ENCODE measurements around the gene UBE2G1.

UBE2G1 gene

DNA sequence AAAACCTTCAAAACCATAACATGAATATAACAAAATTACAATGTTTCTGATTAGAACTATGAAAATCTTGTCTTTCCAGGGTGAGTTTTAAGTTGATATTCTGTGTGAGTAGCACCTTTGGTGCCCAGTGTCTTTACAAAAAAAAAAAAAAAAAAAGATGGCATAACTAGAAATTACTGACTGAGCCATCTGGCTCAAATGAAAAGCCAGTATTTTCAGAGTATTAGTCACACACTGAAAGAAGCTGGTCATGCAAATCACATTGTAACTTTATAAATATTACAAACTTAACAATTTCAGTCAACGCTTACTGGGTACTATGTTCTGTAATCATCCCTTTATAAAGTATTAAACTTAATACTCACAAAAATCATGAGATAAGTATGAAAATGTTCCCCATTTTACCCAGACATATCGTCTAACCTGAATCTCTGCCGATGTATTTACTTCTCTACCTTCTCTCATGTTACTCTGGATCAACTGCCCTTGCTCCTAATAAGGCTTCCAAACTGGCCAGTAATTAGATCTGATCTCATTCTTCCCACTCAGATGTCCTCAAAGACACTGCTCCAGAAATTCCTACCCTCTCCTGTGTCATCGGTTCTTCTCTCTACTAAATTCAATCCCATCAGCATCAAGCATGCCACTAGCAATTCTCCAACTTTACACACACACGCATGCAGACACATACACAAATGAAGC lies 25.4 kb downstream of the UBE2G1 start:
- Histone ChIP-seq H3K36me3 (ENCODE audit: control insufficient read depth in 5 of 5, insufficient read depth in 5 of 5, low read length in 5 of 5) (no peaks in the 10 kb centered on the region), H3K9me3 (ENCODE audit: control insufficient read depth in 5 of 5, low read length in 5 of 5) (no peaks in the 10 kb centered on the region), H3K4me3 (ENCODE audit: low read depth in 1 of 5, low read length in 5 of 5) (no peak overlapping the region), H3K27ac (ENCODE audit: low read depth, low read length) (no peak overlapping the region), H3K4me1 (ENCODE audit: control insufficient read depth in 5 of 5, insufficient read depth in 5 of 5, low read length in 5 of 5) (peaks cover 3 to 23% (median 15%) of the 10 kb centered on the region in 5 donors), H3K9ac (ENCODE audit: low read length in 5 of 5) (no peak overlapping the region), H3K27me3 (ENCODE audit: control insufficient read depth in 5 of 5, insufficient read depth in 4 of 5, low read length in 5 of 5) (no peaks in the 10 kb centered on the region)

DNA sequence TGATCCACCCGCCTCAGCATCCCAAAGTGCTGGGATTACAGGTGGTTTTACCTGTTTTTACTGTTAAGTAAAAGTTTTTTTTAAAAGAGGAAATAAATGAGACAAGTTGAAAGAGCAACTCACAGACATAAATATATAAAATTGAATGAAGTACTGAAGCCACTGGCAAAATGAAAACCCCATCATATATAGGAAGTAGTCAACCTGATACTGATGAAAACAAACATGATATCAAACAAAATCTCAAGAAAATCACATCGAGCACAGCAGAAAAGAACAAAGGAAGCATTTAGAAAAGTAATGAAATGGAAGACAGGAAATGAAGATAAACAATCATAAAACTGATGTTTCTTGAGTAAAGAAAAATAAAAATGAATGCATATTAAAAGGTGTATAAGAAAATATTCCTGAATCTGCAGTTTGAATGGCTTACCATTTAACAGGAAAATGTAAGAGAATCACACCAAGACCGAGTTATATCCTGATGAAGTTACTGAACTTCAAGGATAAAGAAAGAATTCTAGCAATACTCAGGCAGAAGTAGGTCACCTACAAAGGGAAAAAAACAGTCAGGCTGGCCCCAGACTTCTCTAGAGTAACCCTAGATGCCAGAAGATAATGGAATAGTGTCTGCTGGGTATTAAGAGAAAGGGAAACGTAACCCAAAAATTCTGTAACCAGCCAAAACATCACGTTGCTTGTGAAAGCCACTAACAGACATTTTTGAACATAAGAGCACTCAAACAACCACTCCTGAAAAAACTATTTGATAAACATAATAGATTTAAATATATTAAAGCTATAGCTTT lies 31.5 kb downstream of the UBE2G1 start:
- no peaks in the 10 kb centered on the region for H3K9me3 ChIP-seq (ENCODE audit: control insufficient read depth in 5 of 5, low read length in 5 of 5)
- H3K36me3 ChIP-seq (ENCODE audit: control insufficient read depth in 5 of 5, insufficient read depth in 5 of 5, low read length in 5 of 5): no peaks in the 10 kb centered on the region
- no peak overlapping the region for H3K4me3 ChIP-seq (ENCODE audit: low read depth in 1 of 5, low read length in 5 of 5)
- peaks cover 0 to 12% (median 3%) of the 10 kb centered on the region in 5 donors for H3K4me1 ChIP-seq (ENCODE audit: control insufficient read depth in 5 of 5, insufficient read depth in 5 of 5, low read length in 5 of 5)
- H3K9ac ChIP-seq (ENCODE audit: low read length in 5 of 5): no peak overlapping the region
- no peak overlapping the region for H3K27ac ChIP-seq (ENCODE audit: low read depth, low read length)
- no peaks in the 10 kb centered on the region for H3K27me3 ChIP-seq (ENCODE audit: control insufficient read depth in 5 of 5, insufficient read depth in 4 of 5, low read length in 5 of 5)

DNA sequence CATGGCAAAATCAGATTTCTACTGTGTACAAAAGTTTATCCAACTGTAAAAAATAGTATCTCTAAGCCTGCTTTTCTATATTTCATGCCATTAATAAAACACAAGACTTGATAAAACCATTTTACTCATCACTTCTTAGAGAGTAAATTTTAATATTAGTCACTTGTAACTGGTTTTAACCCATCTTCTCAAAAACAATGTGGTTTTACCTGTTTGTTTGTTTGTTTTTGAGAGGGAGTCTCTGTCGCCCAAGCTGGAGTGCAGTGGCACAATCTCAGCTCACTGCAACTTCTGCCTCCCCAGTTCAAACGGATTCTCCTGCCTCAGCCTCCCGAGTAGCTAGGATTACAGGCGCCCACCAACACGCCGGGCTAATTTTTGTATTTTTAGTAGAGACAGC lies 32.1 kb downstream of the UBE2G1 start:
- Histone ChIP-seq H3K4me1 (ENCODE audit: control insufficient read depth in 5 of 5, insufficient read depth in 5 of 5, low read length in 5 of 5) (peaks cover 0 to 12% (median 3%) of the 10 kb centered on the region in 5 donors), H3K9ac (ENCODE audit: low read length in 5 of 5) (no peak overlapping the region), H3K27ac (ENCODE audit: low read depth, low read length) (no peak overlapping the region), H3K27me3 (ENCODE audit: control insufficient read depth in 5 of 5, insufficient read depth in 4 of 5, low read length in 5 of 5) (no peaks in the 10 kb centered on the region), H3K4me3 (ENCODE audit: low read depth in 1 of 5, low read length in 5 of 5) (no peak overlapping the region), H3K36me3 (ENCODE audit: control insufficient read depth in 5 of 5, insufficient read depth in 5 of 5, low read length in 5 of 5) (no peaks in the 10 kb centered on the region), H3K9me3 (ENCODE audit: control insufficient read depth in 5 of 5, low read length in 5 of 5) (no peaks in the 10 kb centered on the region)

GRCh38 chr17:4333041-4333440 lies 33.4 kb downstream of the UBE2G1 start:
- H3K36me3 ChIP-seq (ENCODE audit: control insufficient read depth in 5 of 5, insufficient read depth in 5 of 5, low read length in 5 of 5): no peaks in the 10 kb centered on the region
- no peaks in the 10 kb centered on the region for H3K27me3 ChIP-seq (ENCODE audit: control insufficient read depth in 5 of 5, insufficient read depth in 4 of 5, low read length in 5 of 5)
- no peak overlapping the region for H3K27ac ChIP-seq (ENCODE audit: low read depth, low read length)
- H3K9me3 ChIP-seq (ENCODE audit: control insufficient read depth in 5 of 5, low read length in 5 of 5): no peaks in the 10 kb centered on the region
- H3K4me3 ChIP-seq (ENCODE audit: low read depth in 1 of 5, low read length in 5 of 5): no peak overlapping the region
- H3K9ac ChIP-seq (ENCODE audit: low read length in 5 of 5): no peak overlapping the region
- H3K4me1 ChIP-seq (ENCODE audit: control insufficient read depth in 5 of 5, insufficient read depth in 5 of 5, low read length in 5 of 5): peaks cover 0 to 12% (median 3%) of the 10 kb centered on the region in 5 donors

DNA sequence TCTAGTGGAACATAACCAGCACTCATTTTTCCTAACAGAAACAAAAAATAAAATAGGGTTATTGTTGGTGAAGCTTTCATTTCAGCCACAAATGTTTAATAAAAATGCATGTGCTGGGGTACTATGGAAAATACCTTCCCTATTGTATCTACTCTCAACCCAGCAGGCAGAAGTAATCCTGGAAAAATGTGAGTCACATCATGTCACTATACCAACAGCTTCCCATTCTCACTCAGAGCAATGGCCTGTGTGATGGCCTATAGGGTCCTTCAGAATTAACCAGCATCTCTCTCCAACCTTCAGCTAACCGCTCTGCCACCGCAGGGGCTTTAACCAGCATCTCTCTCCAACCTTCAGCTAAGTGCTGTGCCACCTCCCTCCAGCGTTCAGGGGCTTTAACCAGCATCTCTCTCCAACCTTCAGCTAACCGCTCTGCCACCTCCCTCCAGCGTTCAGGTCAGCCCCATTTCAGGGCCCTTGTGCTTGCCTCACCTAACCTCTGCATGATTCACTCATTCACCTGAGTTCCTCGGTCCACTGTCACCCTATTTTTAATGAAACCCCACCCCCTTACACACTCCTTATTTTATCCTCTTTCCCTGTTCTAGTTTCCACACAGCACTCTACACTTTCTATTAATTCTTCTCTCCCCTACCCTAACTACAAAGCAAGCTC lies 34.0 kb downstream of the UBE2G1 start:
- peaks cover 0 to 12% (median 4%) of the 10 kb centered on the region in 5 donors for H3K4me1 ChIP-seq (ENCODE audit: control insufficient read depth in 5 of 5, insufficient read depth in 5 of 5, low read length in 5 of 5)

GRCh38 chr17:4331614-4332013 lies 34.9 kb downstream of the UBE2G1 start:
- no peak overlapping the region for H3K9ac ChIP-seq (ENCODE audit: low read length in 5 of 5)
- H3K27ac ChIP-seq (ENCODE audit: low read depth, low read length): no peak overlapping the region
- H3K4me3 ChIP-seq (ENCODE audit: low read depth in 1 of 5, low read length in 5 of 5): no peak overlapping the region
- H3K27me3 ChIP-seq (ENCODE audit: control insufficient read depth in 5 of 5, insufficient read depth in 4 of 5, low read length in 5 of 5): no peaks in the 10 kb centered on the region
- H3K9me3 ChIP-seq (ENCODE audit: control insufficient read depth in 5 of 5, low read length in 5 of 5): no peaks in the 10 kb centered on the region
- no peaks in the 10 kb centered on the region for H3K36me3 ChIP-seq (ENCODE audit: control insufficient read depth in 5 of 5, insufficient read depth in 5 of 5, low read length in 5 of 5)
- H3K4me1 ChIP-seq (ENCODE audit: control insufficient read depth in 5 of 5, insufficient read depth in 5 of 5, low read length in 5 of 5): peaks cover 0 to 12% (median 4%) of the 10 kb centered on the region in 5 donors

More for the DNA sequence above, 34.0 kb downstream of the UBE2G1 start:
- H3K4me3 ChIP-seq (ENCODE audit: low read depth in 1 of 5, low read length in 5 of 5): no peak overlapping the region
- H3K27ac ChIP-seq (ENCODE audit: low read depth, low read length): no peak overlapping the region
- H3K9ac ChIP-seq (ENCODE audit: low read length in 5 of 5): no peak overlapping the region
- no peaks in the 10 kb centered on the region for H3K27me3 ChIP-seq (ENCODE audit: control insufficient read depth in 5 of 5, insufficient read depth in 4 of 5, low read length in 5 of 5)
- H3K9me3 ChIP-seq (ENCODE audit: control insufficient read depth in 5 of 5, low read length in 5 of 5): no peaks in the 10 kb centered on the region
- H3K36me3 ChIP-seq (ENCODE audit: control insufficient read depth in 5 of 5, insufficient read depth in 5 of 5, low read length in 5 of 5): no peaks in the 10 kb centered on the region

- Histone ChIP-seq H3K36me3 (ENCODE audit: control insufficient read depth in 5 of 5, insufficient read depth in 5 of 5, low read length in 5 of 5) (no peaks in the 10 kb centered on the region), H3K27ac (ENCODE audit: low read depth, low read length) (no peak overlapping the region), H3K9me3 (ENCODE audit: control insufficient read depth in 5 of 5, low read length in 5 of 5) (peaks cover 0 to 4% (median 0%) of the 10 kb centered on the region in 5 donors), H3K27me3 (ENCODE audit: control insufficient read depth in 5 of 5, insufficient read depth in 4 of 5, low read length in 5 of 5) (no peaks in the 10 kb centered on the region), H3K4me1 (ENCODE audit: control insufficient read depth in 5 of 5, insufficient read depth in 5 of 5, low read length in 5 of 5) (peaks cover 0 to 5% (median 4%) of the 10 kb centered on the region in 5 donors), H3K9ac (ENCODE audit: low read length in 5 of 5) (no peak overlapping the region), H3K4me3 (ENCODE audit: low read depth in 1 of 5, low read length in 5 of 5) (no peak overlapping the region)
Observed at GRCh38 chr17:4329838-4330237, 36.6 kb downstream of the UBE2G1 start.

DNA sequence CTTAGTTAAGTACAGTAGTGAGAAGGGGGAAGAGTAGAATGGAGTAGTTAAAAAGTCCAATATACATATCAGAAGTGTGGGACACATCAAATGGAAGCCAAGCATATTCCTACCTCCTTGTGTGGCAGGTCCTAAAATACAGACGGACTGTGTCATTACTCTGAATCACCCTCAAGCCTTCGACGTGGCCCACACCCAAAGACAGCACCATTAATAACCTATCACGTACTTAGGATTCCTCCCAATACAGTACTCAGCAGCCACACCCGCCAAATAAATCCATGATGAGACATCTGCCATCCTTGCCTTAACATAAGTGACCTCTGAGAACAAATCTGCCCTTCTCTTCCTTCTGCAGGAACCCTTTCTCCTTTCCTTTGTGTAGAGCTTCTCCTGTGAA lies 38.9 kb downstream of the UBE2G1 start:
- Histone ChIP-seq H3K36me3 (ENCODE audit: control insufficient read depth in 5 of 5, insufficient read depth in 5 of 5, low read length in 5 of 5) (no peaks in the 10 kb centered on the region), H3K27ac (ENCODE audit: low read depth, low read length) (no peak overlapping the region), H3K27me3 (ENCODE audit: control insufficient read depth in 5 of 5, insufficient read depth in 4 of 5, low read length in 5 of 5) (no peaks in the 10 kb centered on the region), H3K9me3 (ENCODE audit: control insufficient read depth in 5 of 5, low read length in 5 of 5) (peaks cover 0 to 4% (median 0%) of the 10 kb centered on the region in 5 donors), H3K4me1 (ENCODE audit: control insufficient read depth in 5 of 5, insufficient read depth in 5 of 5, low read length in 5 of 5) (peaks cover 0 to 4% (median 3%) of the 10 kb centered on the region in 5 donors), H3K9ac (ENCODE audit: low read length in 5 of 5) (no peak overlapping the region), H3K4me3 (ENCODE audit: low read depth in 1 of 5, low read length in 5 of 5) (no peak overlapping the region)

DNA sequence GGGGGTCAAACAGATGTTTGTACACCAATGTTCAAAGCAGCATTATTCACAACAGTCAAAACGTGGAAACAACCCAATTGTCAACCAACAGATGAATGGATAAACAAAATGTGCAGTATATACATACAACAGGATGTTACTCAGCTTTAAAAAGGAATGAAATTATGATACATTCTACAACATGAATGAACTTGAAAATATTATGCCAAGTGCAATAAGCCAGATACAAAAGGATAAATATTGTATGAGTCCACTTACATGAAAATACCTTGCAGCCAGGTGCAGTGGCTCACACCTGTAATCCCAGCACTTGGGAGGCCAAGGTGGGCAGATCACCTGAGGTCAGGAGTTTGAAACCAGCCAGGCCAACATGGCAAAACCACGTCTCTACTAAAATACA lies 39.9 kb downstream of the UBE2G1 start:
- no peak overlapping the region for H3K27ac ChIP-seq (ENCODE audit: low read depth, low read length)
- peaks cover 0 to 4% (median 0%) of the 10 kb centered on the region in 5 donors for H3K4me1 ChIP-seq (ENCODE audit: control insufficient read depth in 5 of 5, insufficient read depth in 5 of 5, low read length in 5 of 5)
- H3K36me3 ChIP-seq (ENCODE audit: control insufficient read depth in 5 of 5, insufficient read depth in 5 of 5, low read length in 5 of 5): no peaks in the 10 kb centered on the region
- H3K4me3 ChIP-seq (ENCODE audit: low read depth in 1 of 5, low read length in 5 of 5): no peak overlapping the region
- H3K9me3 ChIP-seq (ENCODE audit: control insufficient read depth in 5 of 5, low read length in 5 of 5): peaks cover 0 to 4% (median 0%) of the 10 kb centered on the region in 5 donors
- no peaks in the 10 kb centered on the region for H3K27me3 ChIP-seq (ENCODE audit: control insufficient read depth in 5 of 5, insufficient read depth in 4 of 5, low read length in 5 of 5)
- H3K9ac ChIP-seq (ENCODE audit: low read length in 5 of 5): no peak overlapping the region

DNA sequence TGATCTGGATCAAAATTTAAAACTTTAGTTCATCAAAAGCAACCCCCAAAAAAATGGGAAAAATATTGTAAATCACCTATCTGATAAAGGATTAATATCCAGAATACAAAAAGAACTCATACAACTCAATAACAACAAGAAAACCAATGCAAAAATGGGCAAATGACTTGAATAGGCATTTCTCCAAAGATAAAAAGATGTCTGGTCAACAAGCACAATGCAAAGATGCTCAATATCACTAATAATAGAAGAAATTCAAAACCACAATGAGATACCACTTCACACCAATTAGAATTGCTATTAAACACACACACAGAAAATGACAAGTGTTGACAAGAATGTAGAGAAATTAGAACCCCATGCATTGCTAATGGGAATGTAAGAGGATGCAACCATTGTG lies 40.4 kb downstream of the UBE2G1 start:
- Histone ChIP-seq H3K4me3 (ENCODE audit: low read depth in 1 of 5, low read length in 5 of 5) (no peak overlapping the region), H3K27me3 (ENCODE audit: control insufficient read depth in 5 of 5, insufficient read depth in 4 of 5, low read length in 5 of 5) (no peaks in the 10 kb centered on the region), H3K36me3 (ENCODE audit: control insufficient read depth in 5 of 5, insufficient read depth in 5 of 5, low read length in 5 of 5) (no peaks in the 10 kb centered on the region), H3K9ac (ENCODE audit: low read length in 5 of 5) (no peak overlapping the region), H3K9me3 (ENCODE audit: control insufficient read depth in 5 of 5, low read length in 5 of 5) (peaks cover 0 to 4% (median 0%) of the 10 kb centered on the region in 5 donors), H3K27ac (ENCODE audit: low read depth, low read length) (no peak overlapping the region), H3K4me1 (ENCODE audit: control insufficient read depth in 5 of 5, insufficient read depth in 5 of 5, low read length in 5 of 5) (peaks cover 0 to 4% (median 0%) of the 10 kb centered on the region in 5 donors)
